Measurements from ENCODE around the gene KRT4. TPM values are rescaled to one million over a fixed set of nuclear protein-coding genes. Genes with fewer than 3 reads are reported as not detected.

KRT4 gene
- total RNA-seq, 1 experiment from 2014 or later: not detected

DNA sequence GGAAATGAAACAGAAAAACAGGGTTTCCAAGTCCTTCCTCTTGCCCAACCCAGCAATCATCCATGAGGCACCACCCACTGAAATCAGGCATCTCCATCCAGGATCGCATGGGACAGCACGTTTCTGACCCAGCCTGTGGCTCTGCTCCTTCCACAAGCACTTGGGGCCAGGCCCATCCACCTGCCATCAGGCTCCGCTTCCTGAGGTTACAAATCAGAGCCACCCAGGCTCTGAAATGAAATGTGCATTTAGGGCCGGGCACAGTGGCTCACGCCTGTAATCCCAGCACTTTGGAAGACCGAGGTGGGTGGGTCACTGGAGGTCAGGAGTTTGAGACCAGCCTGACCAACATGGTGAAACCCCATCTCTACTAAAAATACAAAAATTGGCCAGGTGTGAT is 35.6 kb upstream of the KRT4 start:
- H4K20me1 ChIP-seq (ENCODE audit: insufficient read depth): no peaks in the 10 kb centered on the region
- ChIA-PET POLR2A (no interaction called here), RAD21 (ENCODE audit: low non-redundant PET in 1 of 2, low total read pairs in 2 of 2, uncharacterized antibody in 2 of 2, unreplicated experiment in 2 of 2) (no interaction called here), CTCF (no interaction called here)
- intact Hi-C loops (cut with micrococcal nuclease): no loop called here
- H3K27ac ChIP-seq (ENCODE audit: low read depth, low read length): no peak overlapping the region
- H3K9ac ChIP-seq (ENCODE audit: low read length): no peak overlapping the region
- no peaks in the 10 kb centered on the region for H3K27me3 ChIP-seq (ENCODE audit: insufficient read depth, low read length)
- H3K9me3 ChIP-seq (ENCODE audit: control insufficient read depth in 1 of 2, insufficient read depth in 1 of 2, low read depth in 1 of 2, low read length in 2 of 2): no peaks in the 10 kb centered on the region
- TF ChIP-seq TCF7L2 (IDR thresholded peaks at IDR 0.05; ENCODE audit: borderline replicate concordance, extremely low read depth, insufficient read depth, insufficient read length) (no peak), POLR2A (IDR thresholded peaks at IDR 0.05; ENCODE audit: borderline replicate concordance, extremely low read depth, insufficient read depth, insufficient read length) (no peak), CBX3 (IDR thresholded peaks at IDR 0.05; ENCODE audit: low read depth) (no peak), EZH2 (IDR thresholded peaks at IDR 0.05) (no peak), ZFX (IDR thresholded peaks at IDR 0.05) (no peak), EZH2phosphoT487 (IDR thresholded peaks at IDR 0.05; ENCODE audit: borderline replicate concordance) (no peak), CEBPB (IDR thresholded peaks at IDR 0.05; ENCODE audit: low read depth) (no peak), YY1 (IDR thresholded peaks at IDR 0.05; ENCODE audit: extremely low read depth, insufficient replicate concordance, low read depth, low read length) (no peak), POLR2AphosphoS5 (IDR thresholded peaks at IDR 0.05; ENCODE audit: low read depth, low read length) (no peak), ZNF274 (IDR thresholded peaks at IDR 0.05; ENCODE audit: low read depth, low read length) (no peak), FOSL1 (IDR thresholded peaks at IDR 0.05; ENCODE audit: low read depth) (no peak)
- TF ChIP-seq, protein P1, sequence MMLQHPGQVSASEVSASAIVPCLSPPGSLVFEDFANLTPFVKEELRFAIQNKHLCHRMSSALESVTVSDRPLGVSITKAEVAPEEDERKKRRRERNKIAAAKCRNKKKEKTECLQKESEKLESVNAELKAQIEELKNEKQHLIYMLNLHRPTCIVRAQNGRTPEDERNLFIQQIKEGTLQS (IDR thresholded peaks at IDR 0.05): no peak
- TF ChIP-seq, protein P2, sequence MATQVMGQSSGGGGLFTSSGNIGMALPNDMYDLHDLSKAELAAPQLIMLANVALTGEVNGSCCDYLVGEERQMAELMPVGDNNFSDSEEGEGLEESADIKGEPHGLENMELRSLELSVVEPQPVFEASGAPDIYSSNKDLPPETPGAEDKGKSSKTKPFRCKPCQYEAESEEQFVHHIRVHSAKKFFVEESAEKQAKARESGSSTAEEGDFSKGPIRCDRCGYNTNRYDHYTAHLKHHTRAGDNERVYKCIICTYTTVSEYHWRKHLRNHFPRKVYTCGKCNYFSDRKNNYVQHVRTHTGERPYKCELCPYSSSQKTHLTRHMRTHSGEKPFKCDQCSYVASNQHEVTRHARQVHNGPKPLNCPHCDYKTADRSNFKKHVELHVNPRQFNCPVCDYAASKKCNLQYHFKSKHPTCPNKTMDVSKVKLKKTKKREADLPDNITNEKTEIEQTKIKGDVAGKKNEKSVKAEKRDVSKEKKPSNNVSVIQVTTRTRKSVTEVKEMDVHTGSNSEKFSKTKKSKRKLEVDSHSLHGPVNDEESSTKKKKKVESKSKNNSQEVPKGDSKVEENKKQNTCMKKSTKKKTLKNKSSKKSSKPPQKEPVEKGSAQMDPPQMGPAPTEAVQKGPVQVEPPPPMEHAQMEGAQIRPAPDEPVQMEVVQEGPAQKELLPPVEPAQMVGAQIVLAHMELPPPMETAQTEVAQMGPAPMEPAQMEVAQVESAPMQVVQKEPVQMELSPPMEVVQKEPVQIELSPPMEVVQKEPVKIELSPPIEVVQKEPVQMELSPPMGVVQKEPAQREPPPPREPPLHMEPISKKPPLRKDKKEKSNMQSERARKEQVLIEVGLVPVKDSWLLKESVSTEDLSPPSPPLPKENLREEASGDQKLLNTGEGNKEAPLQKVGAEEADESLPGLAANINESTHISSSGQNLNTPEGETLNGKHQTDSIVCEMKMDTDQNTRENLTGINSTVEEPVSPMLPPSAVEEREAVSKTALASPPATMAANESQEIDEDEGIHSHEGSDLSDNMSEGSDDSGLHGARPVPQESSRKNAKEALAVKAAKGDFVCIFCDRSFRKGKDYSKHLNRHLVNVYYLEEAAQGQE (IDR thresholded peaks at IDR 0.05; ENCODE audit: low read depth): no peak
- TF ChIP-seq, protein P3, sequence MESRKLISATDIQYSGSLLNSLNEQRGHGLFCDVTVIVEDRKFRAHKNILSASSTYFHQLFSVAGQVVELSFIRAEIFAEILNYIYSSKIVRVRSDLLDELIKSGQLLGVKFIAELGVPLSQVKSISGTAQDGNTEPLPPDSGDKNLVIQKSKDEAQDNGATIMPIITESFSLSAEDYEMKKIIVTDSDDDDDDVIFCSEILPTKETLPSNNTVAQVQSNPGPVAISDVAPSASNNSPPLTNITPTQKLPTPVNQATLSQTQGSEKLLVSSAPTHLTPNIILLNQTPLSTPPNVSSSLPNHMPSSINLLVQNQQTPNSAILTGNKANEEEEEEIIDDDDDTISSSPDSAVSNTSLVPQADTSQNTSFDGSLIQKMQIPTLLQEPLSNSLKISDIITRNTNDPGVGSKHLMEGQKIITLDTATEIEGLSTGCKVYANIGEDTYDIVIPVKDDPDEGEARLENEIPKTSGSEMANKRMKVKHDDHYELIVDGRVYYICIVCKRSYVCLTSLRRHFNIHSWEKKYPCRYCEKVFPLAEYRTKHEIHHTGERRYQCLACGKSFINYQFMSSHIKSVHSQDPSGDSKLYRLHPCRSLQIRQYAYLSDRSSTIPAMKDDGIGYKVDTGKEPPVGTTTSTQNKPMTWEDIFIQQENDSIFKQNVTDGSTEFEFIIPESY (IDR thresholded peaks at IDR 0.05; ENCODE audit: extremely low read depth, insufficient replicate concordance, low read length): no peak
- TF ChIP-seq, protein P4, sequence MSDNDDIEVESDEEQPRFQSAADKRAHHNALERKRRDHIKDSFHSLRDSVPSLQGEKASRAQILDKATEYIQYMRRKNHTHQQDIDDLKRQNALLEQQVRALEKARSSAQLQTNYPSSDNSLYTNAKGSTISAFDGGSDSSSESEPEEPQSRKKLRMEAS (IDR thresholded peaks at IDR 0.05): no peak
- no peak overlapping the region for H2AFZ ChIP-seq (ENCODE audit: low read depth, low read length, poor library complexity, severe bottlenecking)
- no peaks in the 10 kb centered on the region for H3K79me2 ChIP-seq (ENCODE audit: insufficient read depth, low read length)
- H3K36me3 ChIP-seq (ENCODE audit: control insufficient read depth in 1 of 2, insufficient read depth in 2 of 2, low read length in 2 of 2): no peaks in the 10 kb centered on the region
- no peak overlapping the region for H3K4me3 ChIP-seq (replicated peaks in 1 of 2; ENCODE audit: low read depth in 1 of 2, low read length in 2 of 2)
- peaks cover 0 to 14% of the 10 kb centered on the region in 2 experiments; a peak in 2 of 4 replicates for H3K4me1 ChIP-seq (ENCODE audit: control insufficient read depth in 1 of 2, insufficient read depth in 2 of 2, low read length in 2 of 2)
- no TSS peak for BruUV-seq (replicated peaks)
- DNase-seq (ENCODE audit: low read depth, low spot score): no peak
- no peak for ATAC-seq
- no peaks in the 10 kb centered on the region for H3K9me2 ChIP-seq (ENCODE audit: insufficient read depth)
- no peak overlapping the region for H3K4me2 ChIP-seq (ENCODE audit: low read length)
